Measurements from ENCODE around the gene PITPNM3. TPM values are rescaled to one million over a fixed set of nuclear protein-coding genes. Genes with fewer than 3 reads are reported as not detected.

Gene PITPNM3
- total RNA-seq, 1 donor from 2014 or later: 1.4 TPM

DNA sequence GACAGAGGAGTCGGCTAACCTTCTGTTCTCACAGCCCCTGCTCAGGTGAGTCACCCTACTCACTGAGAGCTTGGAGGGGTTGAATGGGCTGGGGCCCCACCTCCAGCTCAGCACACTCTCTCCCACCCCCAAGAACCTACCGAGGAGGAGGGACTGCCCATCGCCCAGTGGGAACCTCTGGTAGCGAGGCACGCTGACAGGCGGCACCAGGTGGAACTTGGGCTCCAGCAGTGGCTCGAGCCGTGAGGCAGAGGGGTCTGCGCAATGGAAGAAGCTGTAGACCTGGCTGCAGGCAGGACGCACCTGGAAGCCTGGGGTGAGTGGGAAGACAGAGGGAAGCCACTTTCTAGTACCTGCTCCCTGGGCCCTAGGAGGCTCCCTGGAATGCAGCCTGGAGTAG is 83.8 kb downstream of the PITPNM3 start:
- TF ChIP-seq, protein P1, sequence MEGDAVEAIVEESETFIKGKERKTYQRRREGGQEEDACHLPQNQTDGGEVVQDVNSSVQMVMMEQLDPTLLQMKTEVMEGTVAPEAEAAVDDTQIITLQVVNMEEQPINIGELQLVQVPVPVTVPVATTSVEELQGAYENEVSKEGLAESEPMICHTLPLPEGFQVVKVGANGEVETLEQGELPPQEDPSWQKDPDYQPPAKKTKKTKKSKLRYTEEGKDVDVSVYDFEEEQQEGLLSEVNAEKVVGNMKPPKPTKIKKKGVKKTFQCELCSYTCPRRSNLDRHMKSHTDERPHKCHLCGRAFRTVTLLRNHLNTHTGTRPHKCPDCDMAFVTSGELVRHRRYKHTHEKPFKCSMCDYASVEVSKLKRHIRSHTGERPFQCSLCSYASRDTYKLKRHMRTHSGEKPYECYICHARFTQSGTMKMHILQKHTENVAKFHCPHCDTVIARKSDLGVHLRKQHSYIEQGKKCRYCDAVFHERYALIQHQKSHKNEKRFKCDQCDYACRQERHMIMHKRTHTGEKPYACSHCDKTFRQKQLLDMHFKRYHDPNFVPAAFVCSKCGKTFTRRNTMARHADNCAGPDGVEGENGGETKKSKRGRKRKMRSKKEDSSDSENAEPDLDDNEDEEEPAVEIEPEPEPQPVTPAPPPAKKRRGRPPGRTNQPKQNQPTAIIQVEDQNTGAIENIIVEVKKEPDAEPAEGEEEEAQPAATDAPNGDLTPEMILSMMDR (conservative IDR thresholded peaks at IDR 0.05): no peak
- Mint-ChIP-seq H3K27ac (ENCODE audit: unreplicated experiment) (no peak overlapping the region), H3K27me3 (ENCODE audit: low read depth) (no peaks in the 10 kb centered on the region)

DNA sequence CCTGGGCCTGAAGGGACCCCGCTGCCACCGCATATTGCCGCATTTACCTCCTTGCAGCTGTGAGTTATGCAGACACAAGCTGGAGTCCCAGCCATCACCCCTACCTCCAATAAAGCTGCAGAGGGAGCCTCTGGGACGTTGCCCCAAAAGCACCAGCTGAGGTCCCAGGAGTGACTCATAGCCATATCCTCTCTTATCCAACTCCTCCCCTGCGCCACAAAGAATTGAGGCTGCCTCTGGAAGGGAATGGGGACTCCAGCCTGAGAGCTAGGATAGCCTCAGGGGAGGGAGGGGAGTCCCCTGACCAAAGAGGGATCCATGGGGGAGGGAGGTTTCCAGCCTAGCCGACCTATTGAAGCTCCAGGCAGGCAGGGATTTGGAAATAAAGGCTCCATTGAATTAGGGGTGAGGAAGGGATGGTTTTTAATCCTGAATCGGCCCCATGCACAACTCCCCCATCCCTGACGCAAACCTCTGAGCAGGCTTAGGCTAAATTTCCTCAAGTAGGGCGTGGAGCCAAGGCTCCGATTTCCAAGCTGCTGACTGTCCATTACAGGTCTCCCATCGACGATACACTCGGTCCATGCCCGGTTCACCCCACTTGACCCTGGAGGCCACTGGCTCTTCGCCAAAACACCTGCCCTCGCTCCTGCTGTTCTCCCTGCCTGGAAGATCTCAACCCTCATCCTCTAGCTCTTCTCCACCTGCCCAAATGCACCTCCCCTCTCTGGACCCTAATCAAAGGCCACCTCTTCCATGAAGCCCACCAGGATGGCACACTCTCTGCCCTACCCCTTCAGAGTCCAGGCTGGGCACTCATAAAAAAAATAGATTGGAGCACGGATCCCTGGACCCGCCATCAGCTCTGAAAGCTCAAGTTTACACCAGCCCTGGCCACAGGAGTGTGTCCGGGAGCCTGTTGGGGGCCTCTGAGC is 84.6 kb downstream of the PITPNM3 start:
- no peak for DNase-seq (ENCODE audit: low read depth, low spot score)
- no peaks in the 10 kb centered on the region for H3K27me3 Mint-ChIP-seq (ENCODE audit: low read depth)
- peaks cover 3% of the 10 kb centered on the region for H3K36me3 Mint-ChIP-seq (ENCODE audit: low read depth)
- TF ChIP-seq, protein P1 (conservative IDR thresholded peaks at IDR 0.05): no peak
- H3K4me1 Mint-ChIP-seq: peaks cover 10% of the 10 kb centered on the region
- no peak overlapping the region for H3K4me3 Mint-ChIP-seq
- H3K27ac Mint-ChIP-seq (ENCODE audit: unreplicated experiment): no peak overlapping the region
- H3K9me3 Mint-ChIP-seq: no peaks in the 10 kb centered on the region

More for the DNA sequence above, 83.8 kb downstream of the PITPNM3 start:
- DNase-seq (ENCODE audit: low read depth, low spot score): no peak
- Mint-ChIP-seq H3K9me3 (no peaks in the 10 kb centered on the region), H3K4me1 (peaks cover 10% of the 10 kb centered on the region), H3K4me3 (no peak overlapping the region), H3K36me3 (ENCODE audit: low read depth) (peaks cover 3% of the 10 kb centered on the region)

- H3K4me1 Mint-ChIP-seq: peaks cover 10% of the 10 kb centered on the region
- H3K36me3 Mint-ChIP-seq (ENCODE audit: low read depth): peaks cover 7% of the 10 kb centered on the region
- H3K4me3 Mint-ChIP-seq: no peak overlapping the region
- H3K27ac Mint-ChIP-seq (ENCODE audit: unreplicated experiment): no peak overlapping the region
- DNase-seq (ENCODE audit: low read depth, low spot score): no peak
- TF ChIP-seq, protein P1 (conservative IDR thresholded peaks at IDR 0.05): no peak
- no peaks in the 10 kb centered on the region for H3K27me3 Mint-ChIP-seq (ENCODE audit: low read depth)
- H3K9me3 Mint-ChIP-seq: peaks cover 4% of the 10 kb centered on the region
Measured at GRCh38 chr17:6470751-6471521, 85.4 kb downstream of the PITPNM3 start.

GRCh38 chr17:6470146-6470718 is 86.1 kb downstream of the PITPNM3 start:
- H3K27me3 Mint-ChIP-seq (ENCODE audit: low read depth): no peaks in the 10 kb centered on the region
- peaks cover 10% of the 10 kb centered on the region for H3K4me1 Mint-ChIP-seq
- no peak for DNase-seq (ENCODE audit: low read depth, low spot score)
- TF ChIP-seq, protein P1 (conservative IDR thresholded peaks at IDR 0.05): no peak
- H3K4me3 Mint-ChIP-seq: no peak overlapping the region
- H3K9me3 Mint-ChIP-seq: peaks cover 4% of the 10 kb centered on the region
- peaks cover 7% of the 10 kb centered on the region for H3K36me3 Mint-ChIP-seq (ENCODE audit: low read depth)
- H3K27ac Mint-ChIP-seq (ENCODE audit: unreplicated experiment): no peak overlapping the region

DNA sequence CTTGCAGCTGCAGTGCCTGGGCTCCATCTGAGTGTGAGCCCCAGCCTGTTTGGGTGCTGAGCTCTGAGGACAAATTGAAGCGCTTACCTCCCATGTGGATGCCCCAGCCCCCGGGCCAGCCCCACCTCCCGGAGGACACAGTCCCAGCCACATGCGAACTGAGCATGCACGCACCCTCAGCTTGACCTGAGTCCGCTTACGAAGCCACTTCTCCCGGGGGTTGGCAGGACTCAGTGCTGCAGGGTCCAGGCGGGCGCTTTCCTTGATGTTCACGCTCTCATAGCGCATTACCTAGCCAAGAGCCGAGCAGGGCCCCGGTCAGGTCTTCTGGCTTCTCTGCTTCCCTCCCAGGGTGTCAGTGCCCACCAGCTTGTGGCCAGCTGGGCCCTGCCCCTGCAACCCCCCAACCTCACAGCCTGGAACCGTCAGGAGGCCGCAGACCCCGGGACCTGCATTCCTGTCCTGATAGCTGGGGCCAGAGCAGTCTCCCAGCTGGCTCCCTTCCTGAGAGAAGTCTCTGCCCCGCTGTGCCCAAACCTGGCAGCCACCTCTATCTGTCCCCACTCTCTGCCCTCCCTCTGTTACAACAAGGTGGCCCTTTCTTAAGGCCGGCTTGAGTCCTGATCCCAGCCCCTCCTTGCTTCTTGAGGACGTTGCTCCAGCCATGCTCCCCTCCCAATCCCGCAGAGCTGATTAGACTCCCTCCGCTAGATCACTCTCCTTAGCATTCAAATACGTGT is 88.1 kb downstream of the PITPNM3 start:
- Mint-ChIP-seq H3K9me3 (peaks cover 4% of the 10 kb centered on the region), H3K4me1 (peaks cover 8% of the 10 kb centered on the region), H3K36me3 (ENCODE audit: low read depth) (peaks cover 7% of the 10 kb centered on the region), H3K4me3 (no peak overlapping the region), H3K27me3 (ENCODE audit: low read depth) (no peaks in the 10 kb centered on the region), H3K27ac (ENCODE audit: unreplicated experiment) (no peak overlapping the region)
- TF ChIP-seq, protein P1 (conservative IDR thresholded peaks at IDR 0.05): no peak
- no peak for DNase-seq (ENCODE audit: low read depth, low spot score)

Measured in neural crest cell (in vitro differentiated cells).